HG03066 (cell line): ENCODE measurements around the gene STRN.
"Not testable (repeated sequence)": the region's sequence is repeated elsewhere in the genome, so short reads cannot be mapped to it uniquely, and the experiment has no call there.

ENCODE experiments used
- ATAC-seq: cut with Tn5 transposase; IDR thresholded peaks from one replicate; pipeline ENCODE4 v1.9.1; 2021; ENCODE audit warnings: low read depth; ENCODE audit not compliant: unreplicated experiment

Gene STRN

DNA sequence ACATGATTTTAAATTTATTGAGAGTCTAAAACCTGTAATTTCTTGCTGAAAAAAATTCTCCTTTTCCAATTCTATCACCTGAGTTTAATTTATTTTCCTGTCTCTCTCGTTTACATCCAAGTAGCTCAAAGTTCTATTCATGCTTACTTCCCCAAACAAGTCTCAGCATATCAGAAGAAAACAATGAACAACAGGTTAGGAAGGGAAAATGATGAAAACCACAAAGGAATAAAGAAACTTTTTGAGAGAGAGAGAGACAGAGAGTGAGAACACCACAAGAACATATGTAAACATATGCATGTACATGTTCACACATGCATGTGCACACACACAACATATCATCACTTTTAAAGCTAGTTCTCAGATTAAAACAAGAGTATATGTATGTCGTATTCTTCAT, 112.1 kb downstream of the STRN start:
- ATAC-seq: no peak

- no peak for ATAC-seq
Measured at GRCh38 chr2:36849265-36849664, 117.1 kb downstream of the STRN start.

DNA sequence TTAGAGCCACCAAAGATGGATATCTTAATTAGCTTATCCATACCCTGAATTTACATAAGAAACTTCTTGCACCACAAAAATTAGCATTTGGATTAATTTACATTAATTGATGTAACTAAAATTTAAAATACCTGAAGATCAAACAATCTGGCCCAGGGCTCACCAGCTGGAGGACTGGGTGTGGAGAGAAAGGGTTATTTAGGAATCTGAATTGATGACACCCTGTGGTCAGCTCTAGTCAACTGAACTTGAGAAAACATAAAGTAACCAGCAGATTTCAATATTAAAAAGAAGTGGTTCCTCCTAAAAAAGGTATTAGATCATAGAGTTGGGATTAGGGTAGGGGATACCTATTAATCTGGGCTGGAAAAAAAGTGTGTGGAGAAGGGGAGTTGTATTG, 122.5 kb downstream of the STRN start:
- no peak for ATAC-seq

DNA sequence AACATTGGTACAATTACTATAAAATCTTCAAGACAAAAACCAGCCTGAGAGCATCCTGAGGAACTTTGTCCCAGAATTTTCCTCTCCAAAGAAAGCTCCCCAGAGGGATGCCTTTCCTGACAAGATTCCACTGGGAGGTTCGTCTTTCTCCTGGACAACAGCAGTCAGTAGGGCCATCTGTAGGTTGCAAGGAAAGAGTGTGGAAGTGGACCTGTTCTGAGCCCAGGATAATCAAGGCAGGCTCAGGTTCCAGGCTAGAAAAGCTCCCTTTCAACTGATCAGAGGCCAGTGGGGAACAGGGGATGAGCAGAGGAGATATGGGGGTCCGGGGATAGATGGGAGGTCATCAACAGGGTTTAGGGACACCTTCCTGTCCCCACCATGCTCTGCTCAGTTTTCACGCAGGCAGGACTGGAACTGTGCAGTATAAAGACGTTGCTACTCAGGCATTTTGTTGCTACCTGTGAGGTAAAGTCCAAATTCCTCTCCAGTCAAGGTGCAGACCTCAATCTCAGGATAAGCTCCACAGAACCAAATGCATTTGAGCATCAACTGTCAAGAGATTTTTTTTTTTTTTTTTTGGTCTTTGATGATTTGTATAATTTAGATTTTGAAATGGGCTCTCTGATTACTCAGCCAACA, 126.2 kb downstream of the STRN start:
- ATAC-seq: no peak

DNA sequence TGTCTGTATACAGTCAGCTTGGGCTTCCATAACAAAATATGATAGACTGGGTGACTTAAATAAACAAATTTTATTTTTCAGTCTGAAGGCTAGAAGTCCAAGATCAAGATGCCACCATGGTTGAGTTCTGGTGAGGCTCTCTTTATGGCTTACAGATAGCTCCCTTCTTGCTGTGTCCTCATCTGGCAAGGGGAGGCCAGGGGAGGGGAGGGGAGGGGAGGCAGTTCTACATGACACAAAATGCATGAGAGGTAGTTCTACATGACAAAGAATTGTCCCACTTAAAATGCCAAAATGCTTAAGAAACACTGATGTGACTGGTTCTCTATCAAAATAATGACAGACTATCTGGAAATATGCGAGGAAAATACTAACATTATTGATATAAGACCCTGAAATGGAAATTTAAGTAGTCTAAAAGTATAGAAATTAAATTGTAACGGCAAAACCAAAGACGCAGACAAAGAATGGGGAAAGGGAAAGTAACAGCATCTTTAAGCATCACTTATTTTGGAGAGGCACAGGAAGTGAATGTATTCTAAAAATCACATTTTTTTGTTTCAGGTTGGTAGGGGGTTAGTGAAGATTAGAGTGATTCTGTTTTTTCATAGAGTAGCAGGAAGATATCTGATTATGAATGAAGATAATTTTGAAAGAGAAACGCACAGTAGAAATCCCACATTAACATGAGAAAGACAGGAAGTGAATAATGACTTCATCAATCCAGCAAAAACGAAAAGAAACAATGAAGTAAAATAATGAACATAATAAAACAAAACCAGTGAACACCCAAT, 131.4 kb downstream of the STRN start:
- no peak for ATAC-seq

GRCh38 chr2:36834203-36834602, 132.1 kb downstream of the STRN start:
- no peak for ATAC-seq

DNA sequence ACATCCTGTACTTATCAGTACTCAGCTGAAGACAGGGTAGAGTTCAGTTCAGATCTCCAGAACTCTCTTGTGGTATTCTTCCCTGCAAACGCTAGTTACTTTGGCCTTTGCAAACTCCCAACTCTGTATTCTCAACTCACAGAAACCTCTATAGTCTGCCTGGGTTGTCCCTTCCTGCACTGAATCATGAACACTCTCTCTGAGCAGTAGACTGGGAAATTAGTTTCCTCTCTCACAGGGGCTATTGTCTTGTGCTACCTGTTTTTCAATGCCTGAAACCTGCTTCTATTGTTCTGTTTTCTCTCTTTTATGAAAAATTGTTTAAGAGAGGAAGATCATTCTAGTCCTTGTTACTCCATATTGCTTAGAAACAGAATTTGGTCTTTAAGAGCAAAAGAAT, 135.2 kb downstream of the STRN start:
- ATAC-seq: no peak

DNA sequence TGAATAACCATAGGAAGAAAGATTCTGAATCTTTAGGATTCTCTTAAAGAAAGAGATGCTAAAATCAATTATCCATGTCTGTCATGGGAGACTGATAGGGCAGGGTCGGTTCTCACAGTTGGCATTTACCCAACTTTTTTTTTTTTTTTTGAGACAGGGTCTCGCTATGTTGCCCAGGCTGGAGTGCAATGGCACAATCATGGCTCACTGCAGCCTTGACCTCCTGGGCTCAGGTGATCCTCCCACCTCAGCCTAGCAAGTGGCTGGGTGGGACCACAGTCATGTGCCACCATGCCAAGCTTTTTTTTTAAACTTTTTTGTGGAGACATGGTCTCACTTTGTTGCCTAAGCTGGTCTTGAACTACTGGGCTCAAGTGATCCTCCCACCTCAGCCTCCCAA, 141.7 kb downstream of the STRN start:
- ATAC-seq: not testable (repeated sequence)

DNA sequence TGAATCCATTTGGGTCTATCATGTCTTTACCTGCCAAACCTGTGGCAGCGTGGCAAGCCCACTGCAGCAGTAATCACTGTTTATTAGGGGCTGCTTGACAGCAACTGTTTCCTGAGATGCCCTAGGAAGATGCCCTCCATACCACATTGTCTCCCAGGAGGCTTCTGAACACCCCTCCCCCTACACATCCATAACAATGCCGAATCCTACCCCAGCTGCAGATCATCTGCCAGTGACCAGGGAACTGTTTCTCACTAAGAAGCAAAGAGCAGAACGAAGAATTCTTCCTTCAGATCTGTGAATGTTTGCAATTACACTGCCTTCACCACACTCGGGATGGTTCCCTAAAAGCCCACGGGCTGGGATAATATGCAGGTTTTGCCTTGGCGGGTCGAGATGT, 142.1 kb downstream of the STRN start:
- no peak for ATAC-seq

DNA sequence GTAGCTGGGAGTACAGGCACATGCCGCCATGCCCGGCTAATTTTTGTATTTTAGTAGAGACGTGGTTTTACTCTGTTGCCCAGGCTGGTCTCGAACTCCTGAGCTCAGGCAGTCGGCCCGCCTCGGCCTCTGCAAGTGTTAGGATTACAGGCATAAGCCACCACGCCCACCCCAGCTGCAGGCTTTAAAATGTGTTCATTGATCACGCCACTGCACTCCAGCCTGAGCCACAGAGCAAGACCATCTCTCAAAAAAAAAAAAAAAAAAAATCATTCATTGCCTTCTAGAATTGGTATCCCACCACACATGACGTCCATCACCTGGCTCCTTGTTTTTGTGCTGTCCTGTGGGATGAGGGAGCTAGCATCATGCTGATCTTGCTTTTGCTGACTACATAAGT, 142.5 kb downstream of the STRN start:
- no peak for ATAC-seq

DNA sequence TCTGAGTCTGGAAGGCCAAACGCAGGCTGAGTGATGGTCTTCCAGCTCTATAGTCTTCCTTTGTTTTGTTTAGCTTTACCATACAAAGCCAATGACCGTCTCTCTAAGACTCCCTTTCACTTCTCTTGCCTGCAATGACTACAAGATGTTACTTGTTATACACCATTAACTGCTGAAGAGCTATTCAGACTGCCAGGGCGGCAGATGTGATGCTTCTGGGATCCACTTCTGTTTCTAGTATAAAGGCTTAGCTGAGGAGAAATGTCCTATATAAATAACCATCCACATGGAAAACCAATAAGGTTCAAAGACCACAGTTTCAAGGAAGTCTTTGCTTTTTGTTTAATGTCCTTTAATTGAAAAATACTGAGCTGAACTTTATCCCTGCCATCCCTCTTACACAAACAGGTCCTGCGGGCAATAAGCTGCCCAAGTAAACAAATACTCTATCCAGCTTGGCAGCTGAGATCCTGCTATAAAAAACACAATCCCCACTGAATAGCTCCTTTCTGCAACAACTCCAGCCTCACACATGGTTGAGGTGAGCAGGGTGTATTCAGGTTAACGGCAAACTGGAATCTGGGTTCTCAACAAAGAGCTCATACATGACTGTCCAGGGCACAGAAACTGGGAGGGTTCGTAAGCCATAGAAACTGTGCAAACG, 145.3 kb downstream of the STRN start:
- ATAC-seq: no peak

GRCh38 chr2:36819095-36819711, 147.1 kb downstream of the STRN start:
- ATAC-seq: no peak

- no peak for ATAC-seq
Measured at GRCh38 chr2:36818542-36818941, 147.8 kb downstream of the STRN start.

- ATAC-seq: no peak
Measured at GRCh38 chr2:36812196-36812595, 154.1 kb downstream of the STRN start.

DNA sequence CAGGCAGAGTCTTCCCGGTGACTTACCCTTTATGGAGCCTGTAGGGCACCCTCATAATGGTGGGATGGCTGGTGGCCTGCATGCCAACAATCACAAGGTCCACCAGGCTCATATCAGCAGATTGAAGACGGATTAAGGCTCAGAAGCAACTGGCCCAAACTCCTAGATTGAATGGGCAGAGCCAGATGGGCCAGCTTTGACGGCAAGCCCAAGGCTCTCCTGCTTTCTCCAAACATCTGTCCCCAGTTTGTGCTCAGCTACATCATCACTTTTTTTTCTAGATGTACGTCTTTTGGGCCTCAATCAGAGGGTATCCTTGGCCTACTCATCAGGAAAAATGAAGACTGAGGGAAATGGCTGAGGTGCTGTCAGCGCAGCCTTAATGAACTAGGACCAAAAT, 155.3 kb downstream of the STRN start:
- ATAC-seq: no peak

DNA sequence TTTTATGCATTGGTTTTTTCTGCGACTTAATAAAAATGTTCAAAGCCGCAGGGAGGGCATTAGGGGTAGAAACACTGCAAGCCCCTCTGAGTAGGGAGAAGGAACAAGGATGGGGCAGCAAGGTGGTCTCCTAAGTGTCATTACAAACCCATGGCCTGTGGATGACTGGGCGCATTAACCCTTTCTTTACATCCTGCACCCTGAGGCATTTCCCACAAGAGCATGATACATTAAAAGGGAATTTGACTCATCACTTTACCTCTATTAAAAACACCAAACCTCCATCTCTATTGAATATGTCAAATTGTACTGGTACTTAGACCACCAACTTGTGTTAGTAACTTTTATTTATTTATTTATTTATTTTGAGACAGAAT, 157.3 kb downstream of the STRN start:
- no peak for ATAC-seq

GRCh38 chr2:36808386-36809068, 157.8 kb downstream of the STRN start:
- ATAC-seq: no peak

- no peak for ATAC-seq
Measured at GRCh38 chr2:36807223-36807886, 159.0 kb downstream of the STRN start.

DNA sequence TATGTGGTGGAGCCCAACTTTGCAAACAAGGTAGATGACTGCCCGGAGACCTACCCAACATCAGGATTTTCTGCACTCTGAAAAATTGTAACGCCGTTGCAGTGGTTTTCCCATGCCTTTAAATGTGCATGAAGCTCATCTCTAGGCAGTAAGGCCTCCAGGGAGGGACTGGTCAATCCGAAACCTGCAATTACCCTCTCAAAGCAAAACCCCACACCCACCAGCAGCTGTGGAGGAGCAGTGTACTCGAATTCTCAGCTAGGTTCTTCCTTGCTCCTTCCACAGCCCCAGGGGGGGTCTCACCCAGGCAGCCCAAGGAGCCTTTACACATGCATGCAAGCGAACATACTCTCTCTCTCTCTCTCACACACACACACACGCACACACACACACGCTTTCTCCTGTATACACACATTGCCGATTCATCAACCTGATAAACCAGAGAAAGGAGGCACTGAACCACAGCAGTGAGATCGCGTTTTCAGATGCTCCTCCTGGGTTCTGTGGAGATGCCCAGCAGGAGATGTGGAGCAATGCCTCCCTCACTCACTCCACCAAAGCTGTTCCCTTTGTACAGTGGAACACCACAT, 160.6 kb downstream of the STRN start:
- ATAC-seq: no peak

DNA sequence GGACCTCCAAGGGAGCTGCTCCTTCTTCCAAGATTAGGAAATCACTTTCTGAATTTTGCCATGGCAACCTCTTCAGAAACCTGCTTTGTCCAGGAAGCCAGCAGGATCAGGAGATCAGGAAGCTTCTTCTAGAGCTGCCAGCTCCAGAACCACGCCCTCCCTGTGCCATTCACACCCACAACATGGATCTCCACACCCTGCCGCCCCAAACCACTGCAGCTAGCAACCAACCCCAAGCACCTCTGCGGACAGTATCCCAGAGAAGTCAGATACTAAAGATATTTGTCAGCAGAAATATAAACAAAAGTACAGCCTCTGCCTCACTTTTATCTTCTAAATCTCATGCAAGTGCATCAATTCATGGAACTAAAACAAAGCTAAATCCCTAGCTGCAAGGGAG, 163.4 kb downstream of the STRN start:
- no peak for ATAC-seq
